SW480 (cell line): ENCODE results near the gene CRIP3.

Source experiments
- DNase-seq: peaks from one replicate; pipeline ENCODE4 v3.0.0-alpha.2; 2016; ENCODE audit warnings: low spot score

CRIP3 gene

DNA sequence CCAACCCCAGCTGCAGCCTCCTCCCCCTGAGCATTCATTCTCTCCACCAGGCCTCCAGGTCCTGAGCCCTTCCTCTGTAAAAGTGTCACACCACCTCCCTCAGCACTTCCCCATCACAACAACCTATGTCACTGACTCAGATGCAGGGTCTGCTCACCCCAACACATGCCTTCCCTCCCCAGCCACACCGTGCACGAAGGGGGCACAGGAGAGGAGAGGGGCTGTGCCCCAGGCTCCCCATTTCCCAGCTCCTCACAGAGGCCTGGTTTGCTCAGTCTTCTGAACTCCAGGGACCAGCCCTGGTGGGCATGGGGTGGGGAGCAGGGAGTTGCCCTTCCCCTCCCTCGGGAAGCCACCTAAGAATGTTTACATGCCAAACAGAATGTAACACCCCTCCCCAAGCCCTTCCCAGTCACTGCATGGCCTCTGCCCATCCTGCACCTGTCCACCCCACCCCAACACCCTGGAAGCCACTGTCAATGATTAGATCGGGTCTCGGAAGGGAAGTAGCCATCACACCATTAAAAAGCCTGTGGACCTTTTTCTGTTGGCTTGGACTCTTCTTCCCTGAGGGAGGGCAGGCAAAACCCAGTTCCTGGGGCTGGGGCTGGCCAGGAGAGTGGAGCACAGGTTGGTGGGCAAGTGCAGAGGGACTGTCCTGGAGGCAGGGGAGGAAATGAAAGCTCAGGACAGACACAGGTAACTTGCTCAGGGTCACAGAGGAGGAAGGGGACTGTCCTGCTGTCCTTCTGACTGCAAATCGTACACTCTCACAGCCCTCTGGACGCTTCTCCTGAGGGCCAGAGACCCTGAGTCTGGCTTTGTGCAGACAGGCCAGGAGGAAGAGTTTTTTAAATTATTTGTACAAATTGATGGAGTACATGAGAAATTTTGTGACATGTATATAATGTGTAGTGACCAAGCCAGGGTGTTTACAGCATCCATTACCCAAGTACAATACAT, 20.6 kb downstream of the CRIP3 start:
- DNase-seq = no peak

DNA sequence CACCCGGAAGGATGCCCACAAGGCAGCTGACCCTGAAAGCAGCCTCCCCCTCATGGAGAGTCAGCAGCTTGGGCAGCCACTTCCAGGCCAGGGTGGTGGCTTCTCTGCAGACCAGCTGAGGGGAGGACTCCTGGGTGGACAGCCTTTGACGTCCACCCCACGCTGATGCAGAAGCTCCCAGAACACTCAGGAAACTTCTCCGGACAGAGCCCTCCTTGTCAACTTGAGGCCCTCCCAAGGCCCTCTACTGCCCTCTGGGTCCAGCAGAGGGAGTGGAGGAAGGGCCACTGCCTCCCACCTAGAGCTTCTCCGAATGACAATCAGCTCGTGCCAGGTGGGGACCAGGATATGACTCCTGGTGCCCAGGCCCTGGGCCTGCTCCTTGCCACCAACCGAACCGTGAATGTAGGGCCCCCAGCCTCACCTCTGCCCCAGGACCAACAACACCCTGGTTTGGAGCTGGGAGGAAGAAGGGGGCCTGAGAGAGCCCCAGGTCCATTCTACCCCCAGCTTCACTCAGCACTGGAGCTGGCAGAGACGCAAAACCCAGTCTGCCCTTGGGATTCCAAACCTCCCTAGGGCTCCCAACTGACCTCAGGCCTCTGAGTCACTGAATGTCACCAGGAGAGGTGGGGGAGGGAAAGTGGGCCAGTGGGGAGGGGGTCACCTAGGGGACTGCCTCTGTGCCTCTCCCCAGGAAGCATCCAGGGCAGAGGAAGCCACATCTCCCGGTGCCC, 21.5 kb downstream of the CRIP3 start:
- DNase-seq = no peak

DNA sequence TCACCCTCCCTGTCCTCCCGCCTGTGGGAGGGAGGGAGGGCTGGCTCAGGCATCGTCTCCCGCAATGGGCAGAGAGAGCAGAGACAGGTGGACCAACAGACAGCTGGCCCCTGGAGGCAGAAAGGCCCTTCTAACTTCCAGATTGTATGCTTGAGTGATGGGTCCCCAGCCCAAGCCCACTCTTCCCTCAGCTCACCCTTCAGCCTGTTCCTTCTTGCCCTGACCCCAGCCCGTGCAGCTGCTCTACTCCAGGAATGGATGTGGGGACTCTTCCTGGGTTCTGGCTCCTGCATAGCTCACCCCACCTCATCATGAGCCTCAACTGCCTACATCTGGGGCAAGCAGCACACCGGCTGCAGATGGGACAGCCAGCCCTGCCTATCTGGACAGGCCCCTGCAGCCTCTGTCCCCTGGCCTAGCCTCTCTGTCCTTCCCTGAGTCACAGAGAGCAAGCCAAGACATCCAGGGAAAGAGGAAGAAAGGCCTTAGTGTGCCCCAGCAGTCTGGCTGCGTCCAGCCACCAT, 22.1 kb downstream of the CRIP3 start:
- no peak for DNase-seq

DNA sequence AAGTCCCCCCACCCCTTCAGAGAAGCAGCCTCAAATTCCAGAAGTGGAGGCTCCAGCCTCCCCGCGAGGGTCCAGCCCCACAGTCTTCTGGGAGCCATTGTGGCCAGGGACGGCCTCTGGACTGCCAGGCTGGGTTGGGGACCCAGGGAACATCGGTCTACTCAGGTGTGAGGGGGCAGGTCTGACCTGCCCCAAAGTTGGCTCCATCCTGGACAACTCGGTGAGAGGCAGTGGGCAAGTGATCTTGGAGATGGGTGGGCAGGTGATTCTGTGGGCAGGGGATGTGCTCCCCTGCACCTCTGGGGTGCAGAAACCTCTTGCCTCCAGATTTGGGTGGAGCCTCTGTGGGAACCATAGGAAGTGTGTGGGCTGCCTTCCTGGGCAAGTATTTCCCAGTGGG, 22.8 kb downstream of the CRIP3 start:
- DNase-seq = no peak

DNA sequence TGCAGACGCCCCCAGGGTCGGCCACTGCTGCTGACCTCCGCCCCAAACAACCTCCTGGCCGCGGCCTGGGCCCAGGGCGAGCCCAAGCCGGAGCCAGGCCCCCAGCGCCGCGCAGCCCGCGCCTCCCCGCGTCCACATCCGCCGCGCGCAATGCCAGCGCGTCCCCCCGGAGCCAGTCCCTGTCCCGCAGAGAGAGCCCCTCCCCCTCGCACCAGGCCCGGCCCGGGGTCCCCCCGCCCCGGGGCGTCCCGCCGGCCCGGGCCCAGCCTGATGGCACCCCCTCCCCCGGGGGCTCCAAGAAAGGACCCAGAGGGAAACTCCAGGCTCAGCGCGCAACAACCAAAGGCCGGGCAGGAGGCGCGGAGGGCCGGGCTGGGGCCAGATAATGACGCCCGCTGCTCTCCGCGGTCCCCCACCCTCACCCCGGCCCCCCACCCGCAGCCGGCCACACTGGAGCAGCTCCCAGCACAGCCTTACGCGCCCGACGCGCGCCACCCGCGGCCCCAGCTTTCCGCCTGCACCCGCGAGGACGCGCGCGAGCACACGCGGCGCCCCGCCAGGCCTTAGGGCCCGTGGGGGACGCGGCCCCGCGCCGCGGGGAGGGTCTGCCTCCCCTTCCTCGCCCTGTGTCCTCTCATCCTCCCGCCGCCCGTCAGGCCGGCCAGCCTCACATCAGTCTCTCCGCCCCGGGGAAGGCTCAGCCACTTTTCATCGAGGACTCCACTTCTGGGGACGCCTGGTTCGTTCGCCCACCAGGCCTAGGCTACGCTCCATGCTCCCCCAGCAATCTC, 23.4 kb downstream of the CRIP3 start:
- no peak for DNase-seq

DNA sequence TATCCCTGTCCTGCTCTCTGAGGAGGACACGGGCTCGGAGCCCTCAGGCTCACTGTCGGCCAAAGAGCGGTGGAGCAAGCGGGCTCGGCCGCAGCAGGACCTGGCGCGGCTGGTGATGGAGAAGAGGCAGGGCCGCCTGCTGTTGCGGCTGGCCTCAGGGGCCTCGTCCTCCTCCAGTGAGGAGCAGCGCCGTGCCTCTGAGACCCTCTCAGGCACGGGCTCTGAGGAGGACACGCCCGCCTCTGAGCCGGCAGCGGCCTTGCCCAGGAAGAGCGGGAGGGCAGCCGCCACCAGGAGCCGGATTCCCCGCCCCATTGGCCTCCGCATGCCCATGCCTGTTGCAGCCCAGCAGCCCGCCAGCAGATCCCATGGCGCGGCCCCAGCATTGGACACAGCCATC, 24.7 kb downstream of the CRIP3 start:
- DNase-seq = no peak

DNA sequence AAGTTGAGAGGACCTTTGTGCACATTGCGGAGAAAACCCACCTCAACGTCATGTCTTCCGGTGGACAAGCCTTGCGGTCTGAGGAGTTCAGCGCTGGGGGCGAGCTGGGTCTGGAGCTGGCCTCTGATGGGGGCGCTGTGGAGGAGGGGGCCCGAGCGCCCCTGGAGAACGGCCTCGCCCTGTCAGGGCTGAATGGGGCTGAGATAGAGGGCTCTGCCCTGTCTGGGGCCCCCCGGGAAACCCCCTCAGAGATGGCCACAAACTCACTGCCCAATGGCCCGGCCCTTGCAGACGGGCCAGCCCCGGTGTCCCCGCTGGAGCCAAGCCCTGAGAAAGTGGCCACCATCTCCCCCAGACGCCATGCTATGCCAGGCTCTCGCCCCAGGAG, 25.1 kb downstream of the CRIP3 start:
- DNase-seq = no peak

DNA sequence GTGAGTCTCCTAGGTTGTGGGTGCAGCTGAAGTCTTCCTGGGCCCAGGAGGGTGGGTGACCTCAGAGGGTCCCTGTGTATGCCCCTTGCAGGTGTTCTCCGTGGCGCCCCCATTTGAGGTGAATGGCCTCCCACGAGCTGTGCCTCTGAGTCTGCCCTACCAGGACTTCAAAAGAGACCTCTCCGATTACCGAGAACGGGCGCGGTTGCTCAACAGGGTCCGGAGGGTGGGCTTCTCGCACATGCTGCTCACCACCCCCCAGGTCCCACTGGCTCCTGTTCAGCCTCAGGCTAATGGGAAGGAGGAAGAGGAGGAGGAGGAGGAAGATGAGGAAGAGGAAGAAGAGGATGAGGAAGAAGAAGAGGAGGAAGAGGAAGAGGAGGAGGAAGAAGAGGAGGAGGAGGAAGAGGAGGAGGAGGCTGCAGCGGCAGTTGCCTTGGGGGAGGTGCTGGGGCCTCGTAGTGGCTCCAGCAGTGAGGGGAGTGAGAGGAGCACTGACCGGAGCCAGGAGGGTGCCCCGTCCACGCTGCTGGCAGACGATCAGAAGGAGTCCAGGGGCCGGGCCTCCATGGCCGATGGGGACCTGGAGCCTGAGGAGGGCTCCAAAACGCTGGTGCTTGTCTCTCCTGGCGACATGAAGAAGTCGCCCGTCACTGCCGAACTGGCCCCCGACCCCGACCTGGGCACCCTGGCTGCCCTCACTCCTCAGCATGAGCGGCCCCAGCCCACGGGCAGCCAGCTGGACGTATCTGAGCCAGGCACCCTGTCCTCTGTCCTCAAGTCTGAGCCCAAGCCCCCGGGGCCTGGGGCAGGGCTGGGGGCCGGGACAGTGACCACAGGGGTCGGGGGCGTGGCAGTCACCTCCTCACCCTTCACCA, 25.8 kb downstream of the CRIP3 start:
- no peak for DNase-seq

DNA sequence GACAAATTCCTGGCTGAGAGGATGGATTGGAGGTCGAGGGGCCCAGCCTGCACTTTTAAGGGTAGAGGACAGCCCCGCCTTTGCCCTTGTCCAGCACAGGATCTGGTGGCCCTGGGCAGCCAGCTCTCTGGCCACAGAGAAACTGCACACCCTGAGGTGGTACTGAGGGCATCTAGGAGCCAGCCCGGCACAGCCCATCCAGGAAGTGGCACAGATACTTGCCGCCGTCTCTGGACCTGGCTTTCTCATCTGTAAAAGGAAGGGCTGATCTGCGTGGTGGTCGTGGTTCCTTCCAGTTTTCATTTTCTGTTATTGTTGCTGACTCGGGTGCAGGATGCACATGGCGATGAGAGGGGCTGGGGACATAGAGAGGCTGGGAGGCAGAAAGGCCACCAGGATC, 26.6 kb downstream of the CRIP3 start:
- DNase-seq = no peak

DNA sequence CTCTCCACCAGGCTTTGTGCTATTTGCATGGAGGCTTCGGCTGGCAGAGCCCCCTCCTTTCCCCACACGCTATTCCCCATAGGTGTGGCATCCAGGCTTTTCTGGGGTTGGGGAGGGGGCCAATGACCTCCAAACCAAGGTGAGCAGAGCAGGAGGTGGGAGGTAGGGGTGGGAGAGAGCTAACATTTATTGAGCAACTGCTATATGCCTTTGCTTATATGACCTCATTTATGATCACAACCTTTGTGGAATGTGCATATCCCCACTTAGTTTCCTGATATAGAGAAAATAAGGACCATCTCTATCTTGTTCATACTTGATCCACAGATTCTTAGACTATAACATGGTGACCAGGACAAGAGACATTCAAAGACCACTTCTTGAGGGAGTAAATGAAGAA, 28.4 kb downstream of the CRIP3 start:
- no peak for DNase-seq

DNA sequence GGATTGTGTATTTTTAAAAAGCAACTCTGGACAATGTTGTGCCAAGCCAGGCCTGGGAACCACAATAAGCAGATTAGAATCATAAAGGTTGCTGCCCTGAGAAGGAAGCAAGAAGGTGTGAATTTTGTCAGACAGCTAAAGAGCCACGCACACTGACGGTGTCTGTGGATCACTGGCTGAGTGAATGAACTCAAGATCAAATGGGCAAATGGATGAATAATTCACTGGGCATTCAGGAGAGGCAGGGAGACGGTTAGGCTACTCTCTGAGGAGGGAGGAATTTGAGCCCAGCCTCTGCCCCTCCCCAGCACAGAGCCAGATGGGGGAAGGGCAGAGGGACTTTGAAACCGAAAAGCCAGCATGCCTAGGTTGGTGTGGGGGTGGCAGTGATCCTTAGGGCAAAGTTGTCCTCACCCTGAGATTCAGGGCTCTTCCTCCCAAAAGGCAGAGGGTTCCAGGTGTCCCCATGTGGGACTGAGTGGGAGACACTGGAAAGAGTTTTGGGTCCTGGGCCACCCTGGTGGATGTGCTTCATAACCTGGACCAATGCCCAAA, 30.0 kb downstream of the CRIP3 start:
- peak; percentile 65 for DNase-seq

DNA sequence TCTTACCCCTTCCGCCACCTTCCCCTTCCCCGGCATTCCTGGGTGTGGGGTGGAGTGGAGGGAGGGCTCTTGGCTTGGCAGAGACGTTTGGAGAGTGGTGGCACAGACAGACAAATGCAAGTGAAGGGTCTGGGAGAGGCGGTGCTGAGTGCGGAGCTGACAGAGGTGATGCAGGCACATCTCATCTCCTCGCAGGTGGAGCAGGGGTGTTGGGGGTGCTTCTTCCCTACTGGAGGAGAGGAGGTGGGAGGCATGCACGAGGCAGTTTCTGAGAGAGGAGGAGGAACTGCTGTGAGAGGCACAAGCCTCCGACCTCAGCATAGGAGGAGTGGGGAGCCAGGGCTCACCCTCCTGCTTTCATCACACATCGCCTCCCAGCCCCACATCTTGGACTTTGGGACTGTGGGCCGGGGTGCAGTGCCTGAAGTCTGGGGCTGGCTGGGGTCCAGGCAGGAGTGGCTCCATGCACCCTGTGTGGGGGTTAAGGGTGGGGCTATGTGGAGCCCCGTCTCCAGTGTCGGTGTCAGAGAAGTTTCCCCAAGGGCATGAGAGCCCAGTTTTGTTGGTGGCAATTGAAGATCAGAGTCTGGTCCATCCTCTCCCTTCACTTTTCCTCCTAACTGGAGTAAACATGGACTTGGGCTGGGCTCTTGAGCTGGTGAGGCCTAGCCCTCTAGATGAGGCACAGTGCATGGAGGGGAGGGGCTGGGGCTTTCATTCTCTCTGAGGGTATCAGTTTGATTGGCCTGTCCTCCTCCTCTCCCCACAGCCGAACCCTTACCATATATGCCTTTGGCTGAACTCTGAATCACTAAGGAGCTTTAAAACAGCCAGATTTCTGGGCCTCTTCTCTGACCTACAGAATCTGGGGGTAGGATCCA, 30.7 kb downstream of the CRIP3 start:
- no peak for DNase-seq

DNA sequence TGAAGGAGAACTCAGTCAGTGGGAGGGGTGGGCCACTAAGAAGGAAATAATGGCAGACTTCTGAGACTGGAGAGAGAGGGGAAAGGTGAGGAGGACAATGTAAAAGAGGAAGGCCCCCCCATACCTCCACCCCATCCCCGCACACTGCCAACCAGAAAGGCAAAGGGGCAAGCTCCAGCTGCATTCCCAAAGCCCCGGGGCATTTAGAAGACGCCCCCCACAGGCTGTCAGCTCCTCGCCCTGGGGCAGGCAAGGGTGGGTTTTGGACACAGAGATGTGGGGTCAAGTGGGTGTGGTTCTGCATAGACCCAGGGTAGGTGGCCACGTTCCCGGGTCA, 31.4 kb downstream of the CRIP3 start:
- no peak for DNase-seq

DNA sequence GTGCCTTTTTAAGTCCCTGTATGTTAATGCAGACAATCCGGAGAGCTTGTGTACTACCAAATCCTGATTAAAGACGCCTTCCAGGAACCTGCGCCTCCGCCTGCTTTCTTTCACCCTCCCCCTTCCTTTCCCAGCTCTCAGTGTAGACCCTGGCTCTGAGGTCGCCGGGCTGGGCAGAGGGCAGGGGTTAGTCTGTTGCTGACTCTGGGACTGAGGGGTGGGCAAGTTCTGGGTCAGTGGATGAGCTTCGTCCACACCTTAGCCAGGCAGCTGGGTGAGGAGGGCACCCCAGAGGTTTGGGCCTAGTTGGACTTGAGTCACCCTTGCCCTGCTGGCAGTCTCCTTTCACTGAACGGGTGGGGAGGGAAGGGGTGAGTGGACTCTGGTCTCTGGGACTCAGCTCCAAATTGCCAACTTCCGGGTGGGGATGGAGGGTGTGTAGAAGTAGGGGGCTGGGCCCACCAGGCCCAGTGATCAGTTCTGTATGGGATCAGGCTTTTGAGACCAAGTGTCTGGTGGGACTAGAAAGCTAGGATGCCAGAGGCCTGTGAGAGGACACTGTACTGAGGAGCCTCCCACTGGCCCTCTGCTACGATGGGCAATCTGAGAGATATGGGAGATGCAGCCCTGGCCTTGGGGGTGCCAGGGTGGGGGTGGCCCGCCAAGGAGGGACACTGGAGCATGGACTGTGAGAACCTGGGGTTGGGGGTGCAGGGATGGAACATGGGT, 31.9 kb downstream of the CRIP3 start:
- no peak for DNase-seq

DNA sequence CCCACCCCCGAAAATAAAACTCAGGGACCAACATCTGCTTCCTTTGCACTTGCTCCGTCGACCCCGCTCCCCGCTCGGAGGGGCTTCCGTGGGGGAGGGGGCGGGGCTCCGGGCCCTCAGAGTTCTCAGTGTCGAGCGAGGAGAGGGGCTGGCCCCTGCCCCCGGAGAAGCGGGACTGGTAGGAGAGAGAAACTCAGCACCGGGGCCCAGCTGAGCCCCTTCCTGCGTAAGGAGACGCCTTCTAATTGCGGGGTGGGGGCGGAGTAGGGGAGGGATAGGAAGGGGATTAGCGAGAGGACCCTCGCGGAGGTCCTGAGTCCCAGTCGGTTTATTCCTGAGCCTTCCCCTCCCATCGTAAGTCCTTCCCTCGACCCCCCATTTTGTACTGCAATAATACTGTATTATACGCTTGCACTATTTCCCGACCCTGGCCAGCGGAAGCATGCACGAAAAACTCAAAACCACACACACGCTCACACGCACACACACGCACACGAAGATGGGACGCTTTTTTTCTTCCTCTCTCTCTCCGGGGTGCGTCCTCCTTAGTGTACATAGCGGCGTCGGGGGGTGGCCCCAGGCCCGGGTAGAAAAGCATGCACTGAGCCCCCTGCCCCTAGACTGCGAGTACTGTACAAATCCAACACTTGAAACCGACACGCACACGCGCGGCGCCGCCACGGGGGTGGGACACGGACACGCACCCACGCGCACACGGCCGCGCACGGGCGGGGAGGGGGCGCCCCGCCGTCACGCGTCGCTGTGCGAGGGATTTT, 32.6 kb downstream of the CRIP3 start:
- no peak for DNase-seq

DNA sequence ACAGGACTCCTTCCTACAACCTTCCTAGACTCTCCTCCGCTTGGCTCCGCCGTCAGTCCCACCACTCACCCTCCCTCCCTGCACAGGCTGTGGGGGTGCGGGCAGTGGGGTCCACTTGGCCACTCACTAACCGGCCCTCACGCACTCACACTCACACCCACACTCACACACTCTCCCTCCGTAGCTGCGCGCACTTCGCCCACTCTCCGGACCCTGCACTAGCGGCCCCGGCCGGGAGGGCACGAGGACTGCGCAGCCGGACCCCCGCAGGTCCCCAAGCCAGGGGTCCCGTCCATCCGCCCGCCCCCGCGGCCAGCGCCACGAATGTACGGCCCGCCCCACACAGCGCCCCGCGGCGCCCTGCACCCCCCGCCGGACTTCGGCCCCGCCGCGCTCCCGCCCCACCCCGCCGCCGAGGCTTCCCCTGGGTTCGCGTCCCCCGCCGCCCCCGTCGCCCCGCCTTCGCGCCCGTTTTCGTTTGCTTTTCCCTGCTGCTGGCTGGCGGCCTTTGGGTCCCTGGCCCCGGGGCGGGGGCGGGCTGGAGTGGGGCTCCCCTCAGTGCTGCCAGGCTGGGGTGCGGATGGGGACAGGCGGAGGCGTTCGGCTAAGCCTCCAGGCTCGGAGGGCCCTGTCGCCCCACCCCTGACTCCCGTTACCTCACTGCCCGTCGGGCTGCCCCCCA, 33.6 kb downstream of the CRIP3 start:
- no peak for DNase-seq

DNA sequence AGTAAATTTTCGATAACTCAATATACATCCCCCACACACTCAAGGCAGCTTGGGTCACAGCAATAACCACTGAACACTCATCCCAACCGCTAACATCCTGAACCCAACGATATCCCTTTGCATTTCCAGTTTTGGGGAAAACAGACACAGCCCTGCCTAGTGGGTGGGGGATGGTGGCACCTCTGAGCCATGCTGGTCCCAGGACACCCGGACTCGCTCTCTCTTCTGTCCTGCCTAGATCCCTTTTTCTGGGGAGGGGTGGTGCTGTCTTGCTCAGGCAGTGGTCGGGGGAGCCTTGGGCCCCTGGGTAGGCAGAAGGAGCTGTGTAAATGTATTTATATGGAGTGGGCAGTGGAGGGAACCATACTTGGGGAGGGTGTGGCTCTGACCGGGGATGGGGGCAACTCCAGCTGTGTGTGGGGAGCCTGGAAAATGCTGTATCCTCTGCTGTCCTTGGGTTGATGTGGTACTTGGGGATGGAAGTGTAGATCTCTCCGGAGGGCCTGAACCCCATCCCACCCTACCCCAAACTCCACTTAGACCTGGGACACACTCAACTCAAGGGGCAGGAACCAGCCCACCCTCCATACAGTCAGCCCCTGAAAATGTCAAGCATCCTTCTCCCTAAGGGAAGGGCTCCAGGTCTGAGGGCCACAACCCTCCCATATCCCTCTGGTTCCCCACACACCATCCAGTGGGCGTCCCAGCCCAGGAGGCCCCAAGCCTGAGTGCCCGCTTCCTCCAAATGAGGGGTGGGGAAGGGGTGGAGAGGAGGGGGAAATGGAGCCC, 34.3 kb downstream of the CRIP3 start:
- DNase-seq = no peak
